Activated T-cell treated with anti-CD3 and anti-CD28 coated beads for 4 hours (primary cell): Measurements from ENCODE around the gene PPP1R2B.
"Not testable (repeated sequence)": the region's sequence is repeated elsewhere in the genome, so short reads cannot be mapped to it uniquely, and the experiment has no call there.

Experiments
- DNase-seq: peaks from one replicate; pipeline ENCODE4 v3.0.0-alpha.2; 2020

PPP1R2B gene

GRCh38 chr5:156850206-156850751, at the start of gene PPP1R2B:
Gene PPP1R2B (plus strand): TSS chr5:156850295. CDS start chr5:156850563, 268 bp downstream.
- no peak for DNase-seq

- DNase-seq = no peak
These were observed 49.2 kb upstream of the PPP1R2B start for GRCh38 chr5:156800929-156801328.

- DNase-seq = no peak
These were observed 47.6 kb upstream of the PPP1R2B start for GRCh38 chr5:156802501-156802900.

GRCh38 chr5:156803404-156803803, 46.7 kb upstream of the PPP1R2B start:
- DNase-seq = no peak

- DNase-seq = no peak
These were observed 37.1 kb upstream of the PPP1R2B start for GRCh38 chr5:156812959-156813358.

GRCh38 chr5:156815988-156816599, 34.0 kb upstream of the PPP1R2B start:
- no peak for DNase-seq

GRCh38 chr5:156819537-156819936, 30.6 kb upstream of the PPP1R2B start:
- no peak for DNase-seq

- DNase-seq = no peak
These were observed 30.0 kb upstream of the PPP1R2B start for GRCh38 chr5:156819967-156820581.

GRCh38 chr5:156824241-156824640, 25.9 kb upstream of the PPP1R2B start:
- no peak for DNase-seq

GRCh38 chr5:156824800-156825199, 25.3 kb upstream of the PPP1R2B start:
- DNase-seq = no peak

GRCh38 chr5:156825688-156826087, 24.4 kb upstream of the PPP1R2B start:
- no peak for DNase-seq

GRCh38 chr5:156826150-156826549, 23.9 kb upstream of the PPP1R2B start:
- no peak for DNase-seq

- DNase-seq = no peak
These were observed 15.2 kb upstream of the PPP1R2B start for GRCh38 chr5:156834916-156835315.

GRCh38 chr5:156835905-156836304, 14.2 kb upstream of the PPP1R2B start:
- no peak for DNase-seq

GRCh38 chr5:156836846-156837245, 13.2 kb upstream of the PPP1R2B start:
- DNase-seq = no peak

GRCh38 chr5:156838961-156839360, 11.1 kb upstream of the PPP1R2B start:
- no peak for DNase-seq

- DNase-seq = no peak
These were observed 8.4 kb upstream of the PPP1R2B start for GRCh38 chr5:156841737-156842136.

GRCh38 chr5:156846914-156847313, 3.2 kb upstream of the PPP1R2B start:
- DNase-seq = no peak

GRCh38 chr5:156848447-156848846, 1.6 kb upstream of the PPP1R2B start:
- DNase-seq = not testable (repeated sequence)

GRCh38 chr5:156851880-156852279, 1.8 kb downstream of the PPP1R2B start:
- no peak for DNase-seq

- not testable (repeated sequence) for DNase-seq
These were observed 3.0 kb downstream of the PPP1R2B start for GRCh38 chr5:156853055-156853454.

GRCh38 chr5:156865427-156865826, 15.3 kb downstream of the PPP1R2B start:
- DNase-seq = no peak

- no peak for DNase-seq
These were observed 20.4 kb downstream of the PPP1R2B start for GRCh38 chr5:156870498-156870839.

- no peak for DNase-seq
These were observed 21.1 kb downstream of the PPP1R2B start for GRCh38 chr5:156871212-156871611.
